Neural cell (in vitro differentiated cells): ENCODE data around the gene ISG20. TPM values are rescaled to one million over a fixed set of nuclear protein-coding genes. Genes with fewer than 3 reads are reported as not detected.

Experiments
- H2AFZ ChIP-seq: fragments of 200-600, 300-800 bp; sonication (generic), shearing (Covaris generic); 2 replicates; pipeline ENCODE4 v1.6.0; 2014; ENCODE audit warnings: low read depth, mild to moderate bottlenecking, antibody characterized with exemption, low read length, moderate library complexity
- H3F3A ChIP-seq: fragments of 200-600 bp; shearing (Covaris generic); 2 replicates; pipeline ENCODE4 v1.6.1; 2016; ENCODE audit warnings: mild to moderate bottlenecking, moderate library complexity, mixed read lengths, antibody characterized with exemption, low read length; ENCODE audit not compliant: insufficient read depth, poor library complexity, severe bottlenecking
- H3K27ac ChIP-seq: fragments of 200-600, 300-800 bp; sonication (generic), shearing (Covaris generic); 2 replicates; pipeline ENCODE4 v1.5.1; 2014; ENCODE audit warnings: mild to moderate bottlenecking, low read length, moderate library complexity
- H3K27me3 ChIP-seq: fragments of 300-800, 200-600 bp; sonication (generic), shearing (Covaris generic); 2 replicates; pipeline ENCODE4 v1.6.0; 2014; ENCODE audit warnings: mild to moderate bottlenecking, low read depth, low read length, moderate library complexity; ENCODE audit not compliant: insufficient read depth
- H3K36me3 ChIP-seq: fragments of 300-800, 200-600 bp; sonication (generic), shearing (Covaris generic); 2 replicates; pipeline ENCODE4 v1.5.1; 2014; ENCODE audit warnings: mild to moderate bottlenecking, antibody characterized with exemption, low read length, moderate library complexity; ENCODE audit not compliant: insufficient read depth
- H3K4me2 ChIP-seq: fragments of 300-800, 200-600 bp; sonication (generic), shearing (Covaris generic); 2 replicates; pipeline ENCODE4 v1.6.0; 2014; ENCODE audit warnings: mild to moderate bottlenecking, low read length
- H3K4me3 ChIP-seq: fragments of 300-800, 200-600 bp; sonication (generic), shearing (Covaris generic); 2 replicates; pipeline ENCODE4 v1.5.1; 2014; ENCODE audit warnings: mild to moderate bottlenecking, low read length, moderate library complexity
- H3K79me2 ChIP-seq: fragments of 200-600 bp; shearing (Covaris generic); replicated peaks from 2 replicates; pipeline ENCODE4 v1.6.0; 2014; ENCODE audit warnings: mild to moderate bottlenecking, low read length, moderate library complexity; ENCODE audit not compliant: insufficient read depth
- H3K9ac ChIP-seq: fragments of 300-800, 200-600 bp; sonication (generic), shearing (Covaris generic); 2 replicates; pipeline ENCODE4 v1.6.1; 2016; ENCODE audit warnings: mild to moderate bottlenecking, low read length, mixed read lengths
- H3K9me2 ChIP-seq: fragments of 200-600 bp; shearing (Covaris generic); 2 replicates; pipeline ENCODE4 v1.6.1; 2016; ENCODE audit warnings: mild to moderate bottlenecking, low read length, mixed read lengths; ENCODE audit not compliant: insufficient read depth
- H3K9me3 ChIP-seq: fragments of 200-600, 300-800 bp; sonication (generic), shearing (Covaris generic); 2 replicates; pipeline ENCODE4 v1.6.1; 2016; ENCODE audit warnings: mild to moderate bottlenecking, mixed run types, low read length, moderate library complexity, mixed read lengths
- H4K20me1 ChIP-seq: fragments of 200-600 bp; shearing (Covaris generic); 2 replicates; pipeline ENCODE4 v1.6.1; 2016; ENCODE audit warnings: mild to moderate bottlenecking, mixed run types; ENCODE audit not compliant: insufficient read depth
- EP300 ChIP-seq: fragments of 450-650 bp; conservative IDR thresholded peaks from 2 replicates; pipeline ENCODE4 v1.6.1; 2014; ENCODE audit warnings: antibody characterized with exemption, mild to moderate bottlenecking, moderate library complexity; ENCODE audit not compliant: poor library complexity, severe bottlenecking
- EZH2 ChIP-seq: fragments of 200-600, 300-800 bp; shearing (Covaris generic), sonication (generic); IDR thresholded peaks from 2 replicates; pipeline ENCODE4 v1.6.1; 2014; ENCODE audit warnings: antibody characterized with exemption, low read length, borderline replicate concordance, mild to moderate bottlenecking; ENCODE audit not compliant: insufficient read depth, poor library complexity, severe bottlenecking
- MXI1 ChIP-seq: fragments of 450-650 bp; conservative IDR thresholded peaks from 2 replicates; pipeline ENCODE4 v1.6.1; 2014; ENCODE audit warnings: antibody characterized with exemption, mild to moderate bottlenecking; ENCODE audit not compliant: poor library complexity, severe bottlenecking
- POLR2AphosphoS5 ChIP-seq: IDR thresholded peaks from 2 replicates; pipeline ENCODE4 v1.6.1; 2012
- RAD21 ChIP-seq: fragments of 450-650 bp; conservative IDR thresholded peaks from 2 replicates; pipeline ENCODE4 v1.6.1; 2014; ENCODE audit warnings: antibody characterized with exemption, mild to moderate bottlenecking, moderate library complexity
- SMC3 ChIP-seq: fragments of 450-650 bp; conservative IDR thresholded peaks from 2 replicates; pipeline ENCODE4 v1.6.1; 2014; ENCODE audit warnings: antibody characterized with exemption, mild to moderate bottlenecking, moderate library complexity; ENCODE audit not compliant: poor library complexity
- TAF1 ChIP-seq: IDR thresholded peaks from 2 replicates; pipeline ENCODE4 v1.6.1; 2012; ENCODE audit warnings: low read depth
- polyA plus RNA-seq: library from polyadenylated mRNA; depleted of rRNA; stranded (reverse); fragments of >200 nt; gene quantifications from 2 replicates; pipeline ENCODE4 v1.2.3, GENCODE V29; 2014
- TF ChIP-seq, protein P1 (sequence below): fragments of 450-650 bp; IDR thresholded peaks from 2 replicates; pipeline ENCODE4 v1.5.1; 2014; ENCODE audit warnings: antibody characterized with exemption, mild to moderate bottlenecking, moderate library complexity; ENCODE audit not compliant: poor library complexity, severe bottlenecking
- TF ChIP-seq, protein P2 (sequence below): IDR thresholded peaks from 2 replicates; pipeline ENCODE4 v1.6.1; 2012; ENCODE audit warnings: borderline replicate concordance

ISG20 gene
- polyA plus RNA-seq, 1 donor from 2014 or later = 0.88 TPM

DNA sequence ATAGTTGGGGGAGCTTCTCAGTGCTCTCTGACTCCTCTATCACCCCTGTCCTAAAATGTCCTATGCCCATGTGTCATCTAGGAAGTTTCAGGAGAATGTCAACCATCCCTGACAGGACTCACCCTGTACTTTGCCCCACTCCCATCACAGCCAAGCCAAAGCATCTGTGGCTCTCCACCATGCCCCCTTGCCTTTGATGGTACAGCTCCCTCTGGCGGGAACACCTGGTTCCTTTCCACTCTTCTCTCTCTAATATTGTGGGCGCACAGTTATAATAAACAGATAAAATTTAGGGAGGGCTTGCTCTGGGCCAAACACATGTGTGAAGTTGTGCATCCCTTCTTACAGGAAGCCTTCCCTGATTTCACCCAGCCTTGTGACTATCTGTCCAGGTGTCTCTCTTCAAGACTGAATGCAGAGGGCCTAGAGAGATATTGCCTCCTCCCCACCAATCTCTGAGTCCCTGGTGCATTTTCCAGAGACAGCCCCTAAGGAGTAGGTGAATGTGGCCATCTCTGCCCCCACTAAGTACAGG is 62.8 kb downstream of the ISG20 start:
- peaks cover 22% of the 10 kb centered on the region for H3K27me3 ChIP-seq
- TF ChIP-seq RAD21 = no peak
- TF ChIP-seq, protein P1, sequence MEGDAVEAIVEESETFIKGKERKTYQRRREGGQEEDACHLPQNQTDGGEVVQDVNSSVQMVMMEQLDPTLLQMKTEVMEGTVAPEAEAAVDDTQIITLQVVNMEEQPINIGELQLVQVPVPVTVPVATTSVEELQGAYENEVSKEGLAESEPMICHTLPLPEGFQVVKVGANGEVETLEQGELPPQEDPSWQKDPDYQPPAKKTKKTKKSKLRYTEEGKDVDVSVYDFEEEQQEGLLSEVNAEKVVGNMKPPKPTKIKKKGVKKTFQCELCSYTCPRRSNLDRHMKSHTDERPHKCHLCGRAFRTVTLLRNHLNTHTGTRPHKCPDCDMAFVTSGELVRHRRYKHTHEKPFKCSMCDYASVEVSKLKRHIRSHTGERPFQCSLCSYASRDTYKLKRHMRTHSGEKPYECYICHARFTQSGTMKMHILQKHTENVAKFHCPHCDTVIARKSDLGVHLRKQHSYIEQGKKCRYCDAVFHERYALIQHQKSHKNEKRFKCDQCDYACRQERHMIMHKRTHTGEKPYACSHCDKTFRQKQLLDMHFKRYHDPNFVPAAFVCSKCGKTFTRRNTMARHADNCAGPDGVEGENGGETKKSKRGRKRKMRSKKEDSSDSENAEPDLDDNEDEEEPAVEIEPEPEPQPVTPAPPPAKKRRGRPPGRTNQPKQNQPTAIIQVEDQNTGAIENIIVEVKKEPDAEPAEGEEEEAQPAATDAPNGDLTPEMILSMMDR = no peak
- TF ChIP-seq POLR2AphosphoS5 = no peak
- no peak for TF ChIP-seq EZH2
- no peak for TF ChIP-seq SMC3
- TF ChIP-seq, protein P2, sequence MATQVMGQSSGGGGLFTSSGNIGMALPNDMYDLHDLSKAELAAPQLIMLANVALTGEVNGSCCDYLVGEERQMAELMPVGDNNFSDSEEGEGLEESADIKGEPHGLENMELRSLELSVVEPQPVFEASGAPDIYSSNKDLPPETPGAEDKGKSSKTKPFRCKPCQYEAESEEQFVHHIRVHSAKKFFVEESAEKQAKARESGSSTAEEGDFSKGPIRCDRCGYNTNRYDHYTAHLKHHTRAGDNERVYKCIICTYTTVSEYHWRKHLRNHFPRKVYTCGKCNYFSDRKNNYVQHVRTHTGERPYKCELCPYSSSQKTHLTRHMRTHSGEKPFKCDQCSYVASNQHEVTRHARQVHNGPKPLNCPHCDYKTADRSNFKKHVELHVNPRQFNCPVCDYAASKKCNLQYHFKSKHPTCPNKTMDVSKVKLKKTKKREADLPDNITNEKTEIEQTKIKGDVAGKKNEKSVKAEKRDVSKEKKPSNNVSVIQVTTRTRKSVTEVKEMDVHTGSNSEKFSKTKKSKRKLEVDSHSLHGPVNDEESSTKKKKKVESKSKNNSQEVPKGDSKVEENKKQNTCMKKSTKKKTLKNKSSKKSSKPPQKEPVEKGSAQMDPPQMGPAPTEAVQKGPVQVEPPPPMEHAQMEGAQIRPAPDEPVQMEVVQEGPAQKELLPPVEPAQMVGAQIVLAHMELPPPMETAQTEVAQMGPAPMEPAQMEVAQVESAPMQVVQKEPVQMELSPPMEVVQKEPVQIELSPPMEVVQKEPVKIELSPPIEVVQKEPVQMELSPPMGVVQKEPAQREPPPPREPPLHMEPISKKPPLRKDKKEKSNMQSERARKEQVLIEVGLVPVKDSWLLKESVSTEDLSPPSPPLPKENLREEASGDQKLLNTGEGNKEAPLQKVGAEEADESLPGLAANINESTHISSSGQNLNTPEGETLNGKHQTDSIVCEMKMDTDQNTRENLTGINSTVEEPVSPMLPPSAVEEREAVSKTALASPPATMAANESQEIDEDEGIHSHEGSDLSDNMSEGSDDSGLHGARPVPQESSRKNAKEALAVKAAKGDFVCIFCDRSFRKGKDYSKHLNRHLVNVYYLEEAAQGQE = no peak
- no peak for TF ChIP-seq MXI1
- no peak for TF ChIP-seq EP300
- TF ChIP-seq TAF1 = no peak
- H2AFZ ChIP-seq = no peak overlapping the region
- H3K9me3 ChIP-seq = no peaks in the 10 kb centered on the region
- H3K36me3 ChIP-seq = no peaks in the 10 kb centered on the region
- no peak overlapping the region for H3K9ac ChIP-seq
- H3K9me2 ChIP-seq = no peaks in the 10 kb centered on the region
- no peak overlapping the region for H3K27ac ChIP-seq
- no peaks in the 10 kb centered on the region for H3F3A ChIP-seq
- no peaks in the 10 kb centered on the region for H3K79me2 ChIP-seq
- H3K4me3 ChIP-seq = no peak overlapping the region
- H3K4me2 ChIP-seq = no peak overlapping the region
- peaks cover 3% of the 10 kb centered on the region for H4K20me1 ChIP-seq

DNA sequence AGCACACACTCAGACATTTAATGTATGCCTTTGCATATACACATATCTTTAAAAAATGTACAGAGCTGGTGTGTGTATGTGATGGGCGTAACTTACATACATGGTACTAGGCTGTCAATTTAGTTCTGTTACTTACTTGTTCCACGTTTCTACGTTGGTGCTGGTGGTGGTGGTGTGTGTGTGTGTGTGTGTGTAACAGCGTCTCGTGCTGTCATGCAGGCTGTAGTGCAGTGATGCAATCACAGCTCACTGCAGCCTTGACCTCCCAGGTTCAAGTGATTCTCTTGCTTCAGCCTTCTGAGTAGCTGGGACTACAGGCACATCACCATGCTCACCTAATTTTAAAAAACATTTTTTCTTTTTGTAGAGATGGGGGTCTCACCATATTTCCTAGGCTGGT is 64.2 kb downstream of the ISG20 start:
- H3K27me3 ChIP-seq = peaks cover 22% of the 10 kb centered on the region
- no peak overlapping the region for H3K9ac ChIP-seq
- no peak overlapping the region for H3K4me3 ChIP-seq
- H3K4me2 ChIP-seq = no peak overlapping the region
- H3K9me2 ChIP-seq = no peaks in the 10 kb centered on the region
- H3K36me3 ChIP-seq = no peaks in the 10 kb centered on the region
- no peaks in the 10 kb centered on the region for H3K79me2 ChIP-seq
- no peak for TF ChIP-seq TAF1
- TF ChIP-seq SMC3 = no peak
- no peak for TF ChIP-seq POLR2AphosphoS5
- TF ChIP-seq, protein P1 = no peak
- TF ChIP-seq RAD21 = no peak
- TF ChIP-seq EZH2 = no peak
- TF ChIP-seq, protein P2 = no peak
- TF ChIP-seq MXI1 = no peak
- no peak for TF ChIP-seq EP300
- H3F3A ChIP-seq = no peaks in the 10 kb centered on the region
- H3K9me3 ChIP-seq = no peaks in the 10 kb centered on the region
- H4K20me1 ChIP-seq = peaks cover 3% of the 10 kb centered on the region
- no peak overlapping the region for H3K27ac ChIP-seq
- H2AFZ ChIP-seq = no peak overlapping the region
